Uterus (tissue), 4 donors: ENCODE measurements around the gene SETBP1. TPM values are rescaled to one million over a fixed set of nuclear protein-coding genes. Genes with fewer than 3 reads are reported as not detected.

Experiments used
- DNase-seq, 2 donors: peaks; one replicate each; pipeline ENCODE4 v3.0.0-alpha.2; 2019 to 2020
- H3K27ac ChIP-seq, 2 donors: fragments of 200-600 bp; sonication (generic); 1 replicate in 1 of 2; 2 replicates in 1 of 2; pipeline ENCODE4 v1.5.1; 2016 to 2018
- H3K27me3 ChIP-seq, 2 donors: fragments of 200-600 bp; sonication (generic); one replicate each; pipeline ENCODE4 v1.5.1; 2018 to 2019; ENCODE audit warnings: control low read depth in 1 of 2
- H3K36me3 ChIP-seq, 2 donors: fragments of 200-600 bp; sonication (generic); one replicate each; pipeline ENCODE4 v1.5.1; 2019; ENCODE audit warnings: control low read depth in 1 of 2
- H3K4me1 ChIP-seq, 2 donors: fragments of 200-600 bp; sonication (generic); one replicate each; pipeline ENCODE4 v1.5.1; 2018 to 2019; ENCODE audit warnings: control low read depth in 1 of 2
- H3K4me3 ChIP-seq, 2 donors: fragments of 200-600 bp; sonication (generic); 1 replicate in 1 of 2; 2 replicates in 1 of 2; pipeline ENCODE4 v1.5.1; 2018 to 2019; ENCODE audit warnings: mild to moderate bottlenecking in 1 of 2
- H3K9me3 ChIP-seq, 2 donors: fragments of 200-600 bp; sonication (generic); one replicate each; pipeline ENCODE4 v1.5.1; 2019; ENCODE audit warnings: control low read depth in 1 of 2
- POLR2A ChIP-seq, 2 donors: fragments of 450-650 bp; IDR thresholded peaks; one replicate each; pipeline ENCODE4 v1.6.1; 2016; ENCODE audit warnings: antibody characterized with exemption in 2 of 2, mild to moderate bottlenecking in 1 of 2, moderate library complexity in 1 of 2
- intact Hi-C: fragments of 100-400 bp; cut with DNase I; formaldehyde crosslinking; loops from one replicate; pipeline ENCODE4 v1.15.1; 2023; ENCODE audit warnings: low total_unique reads
- total RNA-seq, 4 donors: library from RNA; depleted of rRNA in 3 of 4; stranded (reverse); fragments of >200 nt in 3 of 4; gene quantifications; one replicate each; pipeline versions ENCODE4 v1.1.0 to v1.2.4, GENCODE V29; 2014 to 2023
- TF ChIP-seq, protein P1 (sequence below), 4 experiments: fragments of 200-600 bp in 2 of 4; fragments of 450-650 bp in 2 of 4; sonication (generic) in 2 of 4; IDR thresholded peaks; one replicate each; pipeline ENCODE4 v1.5.1; 2016 to 2019; ENCODE audit warnings: antibody characterized with exemption in 4 of 4, mild to moderate bottlenecking in 2 of 4, moderate library complexity in 1 of 4
- donor health status: DM: yes; HTN: yes; CAD: no.

SETBP1 gene
- total RNA-seq, 4 donors from 2014 or later = 16.8 to 74.0 (median 36.9) TPM

DNA sequence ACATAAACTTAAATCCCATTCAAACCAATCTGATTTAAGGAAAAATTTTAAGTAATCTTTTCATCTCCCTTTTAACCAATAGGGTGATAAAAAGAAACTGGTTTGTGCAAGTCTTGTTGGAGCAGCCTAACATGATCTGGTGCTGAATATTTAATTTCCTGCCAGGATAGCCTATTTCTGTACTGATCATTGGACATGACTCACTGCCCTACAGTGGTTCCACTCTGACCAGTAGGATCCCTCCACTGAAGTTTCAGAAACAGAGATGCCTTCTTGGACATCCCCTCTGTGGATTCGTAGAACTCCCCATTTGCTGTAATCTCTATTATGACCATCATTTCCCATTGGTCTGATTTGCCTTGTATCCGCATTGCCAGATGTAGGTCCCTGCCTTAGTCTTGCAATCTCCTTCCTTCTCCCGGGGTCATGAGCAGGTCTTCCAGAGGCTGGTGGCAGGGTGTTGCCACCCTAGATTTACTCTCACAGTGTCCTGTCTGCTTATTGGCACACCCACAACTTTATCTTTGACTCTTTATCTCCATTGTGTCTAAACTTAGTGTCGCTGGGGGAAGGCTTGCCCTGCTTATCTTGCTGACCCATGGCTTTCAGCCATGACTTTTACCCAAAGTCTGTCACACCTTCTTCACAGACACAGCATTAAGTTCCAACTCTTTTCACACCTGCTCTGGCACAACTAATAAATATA lies 12.3 kb upstream of the SETBP1 start:
- intact Hi-C loops = no loop called here

GRCh38 chr18:44671914-44672313 lies 8.8 kb upstream of the SETBP1 start:
- no peaks in the 10 kb centered on the region for H3K36me3 ChIP-seq
- H3K27me3 ChIP-seq = no peaks in the 10 kb centered on the region
- H3K9me3 ChIP-seq = no peaks in the 10 kb centered on the region
- H3K27ac ChIP-seq = no peak overlapping the region
- H3K4me1 ChIP-seq = no peaks in the 10 kb centered on the region
- TF ChIP-seq POLR2A (IDR thresholded peaks at IDR 0.05) = no peak
- TF ChIP-seq, protein P1, sequence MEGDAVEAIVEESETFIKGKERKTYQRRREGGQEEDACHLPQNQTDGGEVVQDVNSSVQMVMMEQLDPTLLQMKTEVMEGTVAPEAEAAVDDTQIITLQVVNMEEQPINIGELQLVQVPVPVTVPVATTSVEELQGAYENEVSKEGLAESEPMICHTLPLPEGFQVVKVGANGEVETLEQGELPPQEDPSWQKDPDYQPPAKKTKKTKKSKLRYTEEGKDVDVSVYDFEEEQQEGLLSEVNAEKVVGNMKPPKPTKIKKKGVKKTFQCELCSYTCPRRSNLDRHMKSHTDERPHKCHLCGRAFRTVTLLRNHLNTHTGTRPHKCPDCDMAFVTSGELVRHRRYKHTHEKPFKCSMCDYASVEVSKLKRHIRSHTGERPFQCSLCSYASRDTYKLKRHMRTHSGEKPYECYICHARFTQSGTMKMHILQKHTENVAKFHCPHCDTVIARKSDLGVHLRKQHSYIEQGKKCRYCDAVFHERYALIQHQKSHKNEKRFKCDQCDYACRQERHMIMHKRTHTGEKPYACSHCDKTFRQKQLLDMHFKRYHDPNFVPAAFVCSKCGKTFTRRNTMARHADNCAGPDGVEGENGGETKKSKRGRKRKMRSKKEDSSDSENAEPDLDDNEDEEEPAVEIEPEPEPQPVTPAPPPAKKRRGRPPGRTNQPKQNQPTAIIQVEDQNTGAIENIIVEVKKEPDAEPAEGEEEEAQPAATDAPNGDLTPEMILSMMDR (IDR thresholded peaks at IDR 0.05) = no peak
- intact Hi-C loops = no loop called here
- H3K4me3 ChIP-seq = no peak overlapping the region
- DNase-seq = no peak

More for the DNA sequence above, 12.3 kb upstream of the SETBP1 start:
- H3K36me3 ChIP-seq = no peaks in the 10 kb centered on the region
- no peak overlapping the region for H3K4me3 ChIP-seq
- TF ChIP-seq, protein P1 (IDR thresholded peaks at IDR 0.05) = no peak
- no peak for TF ChIP-seq POLR2A (IDR thresholded peaks at IDR 0.05)
- no peak for DNase-seq
- H3K27me3 ChIP-seq = no peaks in the 10 kb centered on the region
- no peaks in the 10 kb centered on the region for H3K9me3 ChIP-seq
- no peak overlapping the region for H3K27ac ChIP-seq
- no peaks in the 10 kb centered on the region for H3K4me1 ChIP-seq

GRCh38 chr18:44672506-44672905 lies 8.2 kb upstream of the SETBP1 start:
- TF ChIP-seq, protein P1 (IDR thresholded peaks at IDR 0.05) = no peak
- TF ChIP-seq POLR2A (IDR thresholded peaks at IDR 0.05) = no peak
- intact Hi-C loops = no loop called here
- Histone ChIP-seq H3K27ac (no peak overlapping the region), H3K4me1 (no peaks in the 10 kb centered on the region), H3K9me3 (no peaks in the 10 kb centered on the region), H3K36me3 (no peaks in the 10 kb centered on the region), H3K4me3 (no peak overlapping the region), H3K27me3 (no peaks in the 10 kb centered on the region)
- DNase-seq = no peak

- no peak overlapping the region for H3K4me3 ChIP-seq
- no peaks in the 10 kb centered on the region for H3K4me1 ChIP-seq
- H3K27me3 ChIP-seq = no peaks in the 10 kb centered on the region
- intact Hi-C loops = no loop called here
- no peak for DNase-seq
- TF ChIP-seq, protein P1 (IDR thresholded peaks at IDR 0.05) = no peak
- no peak for TF ChIP-seq POLR2A (IDR thresholded peaks at IDR 0.05)
- H3K27ac ChIP-seq = no peak overlapping the region
- no peaks in the 10 kb centered on the region for H3K9me3 ChIP-seq
- no peaks in the 10 kb centered on the region for H3K36me3 ChIP-seq
Observed at GRCh38 chr18:44673256-44673880, 7.3 kb upstream of the SETBP1 start.

DNA sequence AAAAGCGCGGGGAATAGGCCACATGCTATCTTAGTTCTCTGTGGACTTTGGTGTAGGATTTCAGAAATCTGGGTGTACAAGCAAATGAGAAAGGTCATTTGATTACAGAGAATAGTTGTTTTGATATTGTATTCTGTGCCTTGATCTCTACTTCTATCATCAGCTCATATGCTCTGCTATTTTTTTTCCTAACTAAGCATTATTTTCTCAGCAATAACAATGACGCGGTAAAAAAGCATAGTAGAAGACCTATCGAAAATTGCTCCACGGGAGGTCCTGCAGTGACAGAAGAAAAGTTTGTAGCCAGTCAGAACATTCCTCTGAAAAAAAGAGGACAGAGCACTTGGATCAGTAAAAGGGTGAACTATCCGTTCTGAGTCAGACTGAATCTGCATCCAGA lies 2.8 kb upstream of the SETBP1 start:
- no peak for DNase-seq
- Histone ChIP-seq H3K4me1 (no peaks in the 10 kb centered on the region), H3K4me3 (no peak overlapping the region), H3K27ac (peak overlapping the region in 1 of 2 donors; percentile 16), H3K9me3 (no peaks in the 10 kb centered on the region), H3K36me3 (no peaks in the 10 kb centered on the region), H3K27me3 (no peaks in the 10 kb centered on the region)
- TF ChIP-seq, protein P1 (IDR thresholded peaks at IDR 0.05) = no peak
- no peak for TF ChIP-seq POLR2A (IDR thresholded peaks at IDR 0.05)
- intact Hi-C loops = no loop called here
